AG08396 (cell line): ENCODE data around the gene FAM131C.
A peak's percentile ranks its signal among the peaks of the same experiment; 100 is the strongest.

Experiments
- DNase-seq: peaks from one replicate; pipeline ENCODE4 v3.0.0; 2012; ENCODE audit warnings: low spot score, mixed read lengths

FAM131C gene

DNA sequence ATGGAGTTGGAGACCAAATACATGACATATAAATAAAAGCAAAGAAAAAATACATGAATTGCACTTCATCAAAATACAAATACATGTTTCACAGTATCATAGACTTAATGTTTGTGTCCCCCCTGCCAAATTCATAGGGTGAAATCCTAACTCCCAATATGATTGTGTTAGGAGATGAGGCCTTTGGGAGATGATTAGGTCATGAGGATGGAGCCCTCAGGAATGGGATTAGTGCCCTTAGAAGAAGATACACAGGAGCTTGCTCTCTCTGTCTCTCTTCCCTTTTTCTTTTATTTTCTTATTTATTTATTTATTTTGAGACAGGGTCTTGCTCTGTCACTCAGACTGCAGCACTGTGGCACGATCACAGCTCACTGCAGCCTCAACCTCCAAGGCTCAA is 26.0 kb upstream of the FAM131C start:
- no peak for DNase-seq

DNA sequence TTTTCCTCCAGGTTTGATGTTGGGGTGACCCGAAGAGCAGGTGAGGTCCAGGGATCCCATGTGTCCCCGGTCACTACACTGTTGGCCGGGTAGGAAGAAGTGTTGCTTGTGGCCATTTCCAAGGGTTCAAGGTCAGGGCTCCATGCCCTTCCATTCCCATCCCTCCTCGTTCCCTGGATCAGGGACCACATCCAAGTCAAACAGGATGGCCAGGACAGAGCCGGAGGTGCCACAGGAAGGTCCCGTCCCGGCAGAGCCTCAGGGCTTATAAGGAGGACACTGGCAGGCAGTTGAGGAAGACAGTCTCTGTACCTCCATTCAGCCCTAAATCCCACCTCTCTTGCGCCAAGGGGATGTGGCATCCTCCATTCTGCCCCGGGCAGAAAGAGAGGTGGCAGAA is 22.0 kb upstream of the FAM131C start:
- no peak for DNase-seq

DNA sequence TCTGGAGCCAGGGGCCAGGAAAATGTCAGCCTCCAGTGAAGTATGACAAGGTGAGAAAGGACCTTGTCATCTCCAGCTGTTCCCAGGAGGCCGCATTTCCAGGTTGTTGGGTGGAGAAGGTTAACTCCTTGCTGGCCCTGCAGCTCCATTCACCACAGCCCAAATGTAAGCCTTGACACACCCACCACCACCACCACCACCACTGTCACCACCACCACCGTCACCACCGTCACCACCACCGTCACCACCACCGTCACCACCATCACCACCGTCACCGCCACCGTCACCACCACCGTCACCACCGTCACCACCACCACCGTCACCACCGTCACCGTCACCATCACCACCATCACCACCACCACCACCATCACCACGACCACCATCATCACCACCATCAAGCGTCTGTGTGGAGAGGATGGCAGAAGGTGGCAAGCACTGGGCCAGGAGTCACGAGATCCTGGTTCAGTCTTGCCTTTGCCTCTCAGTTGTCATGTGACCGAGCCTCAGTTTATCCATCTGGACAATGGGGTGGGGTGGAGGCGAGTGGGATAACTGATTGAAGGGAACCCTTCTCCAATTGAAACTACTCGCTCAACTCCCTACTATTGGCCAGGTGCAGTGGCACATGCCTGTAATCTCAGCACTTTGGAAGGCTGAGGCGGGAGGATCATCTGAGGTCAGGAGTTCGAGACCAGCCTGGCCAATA is 21.2 kb upstream of the FAM131C start:
- DNase-seq, result no peak

DNA sequence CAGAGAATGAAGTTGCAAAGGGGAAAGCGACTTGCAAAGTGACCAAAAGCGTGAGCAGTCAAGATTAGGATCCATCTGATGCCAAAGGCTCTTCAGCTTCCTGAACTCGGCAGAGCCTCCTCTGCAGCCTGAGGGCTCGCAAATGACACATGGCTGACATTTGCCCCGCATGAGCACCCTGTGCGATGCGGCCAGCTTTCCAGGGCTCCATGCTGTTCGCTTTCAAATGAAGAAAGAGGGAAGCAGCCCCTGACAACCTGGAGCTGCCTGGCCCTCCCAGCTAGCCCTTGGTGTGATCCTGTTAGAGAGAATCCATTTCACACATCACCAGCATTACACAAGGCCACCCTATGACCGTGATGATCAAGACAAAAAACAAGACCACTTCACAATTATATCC is 20.2 kb upstream of the FAM131C start:
- DNase-seq, result no peak

DNA sequence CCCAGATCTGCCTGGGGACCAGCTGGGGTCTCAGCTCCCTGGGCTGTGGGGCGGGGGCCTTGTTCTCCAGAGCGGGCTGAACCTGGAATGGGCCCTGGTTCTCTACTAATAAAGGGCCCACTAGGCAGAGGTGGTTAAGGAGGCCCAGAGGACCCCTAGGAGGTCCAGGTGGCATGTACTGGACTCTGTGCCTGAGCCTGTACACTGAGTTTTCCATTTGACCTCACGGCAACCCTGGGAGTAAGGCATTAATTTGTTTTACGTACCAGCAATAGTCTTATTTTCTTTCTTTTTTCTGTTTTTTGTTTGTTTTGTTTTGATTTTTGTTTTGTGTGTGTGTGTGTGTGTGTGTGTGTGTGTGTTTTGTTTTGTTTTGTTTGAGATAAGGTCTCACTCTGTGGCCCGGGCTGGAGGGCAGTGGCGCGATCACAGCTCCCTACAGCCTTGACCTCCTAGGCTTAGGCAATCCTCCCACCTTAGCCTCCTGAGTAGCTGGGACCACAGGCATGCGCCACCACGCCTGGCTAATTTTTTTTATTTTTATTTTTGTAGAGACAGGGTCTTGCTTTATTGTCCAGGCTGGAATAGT is 19.6 kb upstream of the FAM131C start:
- no peak for DNase-seq

DNA sequence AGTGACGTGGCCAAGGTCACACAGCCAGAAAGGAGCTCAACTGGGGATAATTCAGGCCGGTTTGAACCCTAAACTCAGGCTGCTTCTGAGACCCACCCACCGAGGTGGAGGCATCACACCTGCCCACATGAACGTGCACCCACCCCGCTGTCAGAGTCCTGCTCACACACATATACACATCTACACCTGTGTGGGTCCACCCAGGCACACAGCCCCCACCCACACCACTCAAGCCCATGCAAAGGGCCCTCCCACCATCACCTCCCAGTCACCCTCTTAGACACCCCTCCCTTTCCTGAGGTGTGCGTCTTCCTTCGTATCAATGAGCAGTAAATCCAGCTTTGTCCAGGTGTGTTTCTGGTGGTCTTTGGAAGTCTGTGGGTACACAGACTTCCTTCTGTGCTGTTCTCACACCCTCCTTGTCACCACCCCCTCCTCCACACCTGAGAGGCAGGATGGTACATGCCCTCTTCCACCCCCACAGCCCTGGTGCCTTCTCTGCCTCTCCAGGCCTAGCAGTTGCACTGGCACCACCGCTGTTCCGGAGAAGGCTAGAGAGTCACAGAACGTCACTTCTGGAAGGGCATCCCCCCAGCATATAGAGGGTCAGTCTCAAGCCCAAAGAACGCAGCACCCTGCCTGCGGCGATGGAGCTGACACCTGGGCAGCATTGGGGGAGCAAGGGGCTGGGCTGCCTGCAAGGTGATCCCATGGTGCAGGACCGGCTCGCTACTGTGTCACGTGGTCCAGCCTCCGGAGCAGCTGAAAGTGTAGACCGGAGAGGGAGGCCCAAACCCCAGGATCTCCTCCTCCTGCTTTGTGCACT is 18.9 kb upstream of the FAM131C start:
- no peak for DNase-seq

DNA sequence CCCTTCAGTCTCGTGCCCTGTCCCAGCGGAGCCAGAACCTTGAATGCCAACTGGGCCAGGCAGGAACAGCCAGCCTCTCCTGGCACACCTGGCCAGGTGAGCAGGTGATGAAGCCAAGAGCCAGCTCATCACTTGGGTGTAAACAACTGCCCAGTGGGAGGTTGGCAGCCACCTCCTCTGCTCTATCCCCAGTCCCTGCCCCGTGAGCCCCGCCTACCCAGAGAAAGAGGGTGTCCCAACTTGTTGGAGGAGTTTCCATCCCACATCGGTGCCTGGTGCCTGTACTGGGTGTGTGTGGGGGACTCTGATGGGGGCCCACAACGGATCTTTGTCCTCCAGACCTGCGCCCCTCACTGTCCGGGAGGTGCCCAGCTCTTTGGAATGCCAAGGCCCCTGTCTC is 17.8 kb upstream of the FAM131C start:
- DNase-seq, result no peak

DNA sequence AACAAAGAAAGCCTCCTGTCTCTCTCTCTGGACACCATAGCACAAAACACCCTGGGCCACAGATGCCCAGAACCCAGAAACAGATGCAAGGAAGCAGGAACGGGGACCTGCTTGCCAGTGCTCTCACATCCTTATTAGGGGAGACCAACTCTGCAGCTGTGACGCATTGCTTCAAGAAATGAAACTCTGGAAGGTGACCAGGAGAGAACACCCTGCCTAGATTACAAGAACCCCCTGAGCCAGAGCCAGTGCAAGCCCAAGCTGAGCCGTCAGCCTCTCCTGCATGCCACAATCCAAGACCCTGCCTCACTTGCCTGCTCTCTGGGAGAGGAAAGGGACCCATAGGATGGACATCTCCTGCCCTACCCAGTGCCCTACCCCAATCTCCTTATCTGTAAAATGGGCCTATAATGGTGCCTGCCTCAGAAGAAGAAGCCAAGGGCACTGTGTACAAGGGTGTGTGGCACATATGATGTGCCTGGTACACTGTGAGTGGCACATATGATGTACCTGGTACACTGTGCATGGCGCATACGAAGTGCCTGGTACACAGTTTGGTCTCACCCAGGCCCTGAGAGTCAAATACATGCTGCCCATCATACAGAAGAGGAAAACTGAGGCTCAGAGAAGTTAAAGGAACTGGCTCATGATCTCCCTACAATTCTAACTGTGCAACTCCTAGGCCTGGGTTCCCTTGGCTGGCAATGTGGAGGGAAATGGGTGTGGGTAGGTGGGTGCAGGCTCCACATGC is 16.8 kb upstream of the FAM131C start:
- no peak for DNase-seq

DNA sequence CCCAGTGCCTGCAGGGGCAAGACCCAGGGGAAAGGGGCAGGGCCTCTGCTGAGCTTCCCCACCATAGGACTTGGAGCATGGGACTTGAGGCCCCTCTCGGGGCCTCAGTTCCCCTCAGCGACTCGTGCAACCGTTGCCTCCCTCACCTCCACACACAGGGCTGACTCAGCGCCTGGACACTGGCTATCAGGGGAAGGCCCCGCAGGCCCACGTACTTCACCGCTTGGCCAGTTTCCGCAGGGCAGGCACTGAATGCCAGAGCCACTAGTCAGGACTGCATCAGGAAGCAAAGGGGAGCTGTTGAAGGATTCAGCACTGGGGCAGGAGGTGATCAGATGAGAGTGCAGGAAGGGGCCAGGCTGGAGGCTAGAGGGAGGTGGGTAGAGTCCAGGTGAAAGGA is 15.5 kb upstream of the FAM131C start:
- no peak for DNase-seq

DNA sequence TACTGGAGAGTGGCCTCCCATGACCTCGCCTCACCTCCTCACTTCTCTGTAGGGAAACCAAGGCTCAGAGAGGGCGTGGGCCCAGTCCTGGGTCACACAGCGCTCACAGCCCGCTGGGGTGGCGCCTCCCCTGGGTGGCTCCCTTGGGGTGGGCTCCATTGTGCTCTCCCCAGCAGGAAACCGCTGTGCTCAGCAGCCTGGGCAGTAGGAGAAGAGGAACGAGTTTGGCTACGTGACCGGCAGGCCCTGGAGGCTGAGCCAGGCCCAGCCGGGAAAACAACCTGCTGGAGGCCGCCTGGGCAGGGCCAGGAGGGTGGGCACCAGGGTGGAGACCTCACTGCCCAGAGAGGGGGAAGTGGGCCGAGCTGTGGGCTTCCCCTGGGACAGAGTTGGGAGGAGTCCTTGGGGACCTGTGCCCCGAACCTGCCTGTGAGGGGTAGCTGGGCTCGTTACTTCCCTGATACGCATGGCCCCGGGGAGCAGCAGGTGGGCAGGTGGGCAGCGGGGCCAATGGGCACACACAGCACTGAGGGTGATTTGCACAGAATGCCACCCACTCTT is 15.0 kb upstream of the FAM131C start:
- no peak for DNase-seq

DNA sequence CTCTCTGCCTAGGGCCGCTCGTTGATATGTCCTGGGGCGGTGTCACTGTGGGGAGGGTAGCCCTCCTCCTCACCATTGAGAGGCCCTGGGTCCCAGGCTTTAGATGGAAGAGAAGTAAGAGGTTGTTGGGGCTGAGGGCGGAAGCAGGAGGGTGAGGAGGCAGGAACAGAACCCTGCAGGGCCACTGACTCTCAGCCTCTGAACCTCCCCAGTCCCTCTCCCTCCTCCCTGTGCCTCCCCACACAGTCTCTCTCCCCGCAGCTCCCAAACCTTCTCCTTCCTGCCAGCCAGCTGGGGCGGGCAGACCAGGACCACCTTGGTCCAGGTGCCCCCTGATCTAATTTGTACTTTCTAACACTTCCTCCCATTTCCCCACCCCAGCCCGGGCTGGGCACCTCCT is 14.3 kb upstream of the FAM131C start:
- DNase-seq, result no peak

DNA sequence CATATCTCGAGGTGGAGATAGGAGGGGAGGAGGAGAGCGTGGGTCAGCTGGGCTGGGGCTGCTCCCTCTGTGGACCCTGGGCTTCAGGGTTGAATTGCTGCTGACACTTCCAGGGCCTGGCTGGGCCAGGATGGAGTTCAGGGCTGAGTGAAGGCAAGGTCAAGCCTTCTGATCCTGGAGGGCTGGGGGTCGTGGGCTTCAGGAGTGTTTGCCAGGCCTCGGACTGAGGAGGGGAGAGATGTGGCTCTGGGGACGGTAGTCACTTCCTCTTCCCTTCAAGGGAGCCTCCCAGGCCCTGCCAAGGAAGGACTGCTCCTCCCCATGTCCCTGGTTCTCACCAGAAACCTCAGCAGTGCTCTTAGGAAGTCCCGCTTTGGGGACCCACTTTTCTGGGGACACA is 12.1 kb upstream of the FAM131C start:
- no peak for DNase-seq

DNA sequence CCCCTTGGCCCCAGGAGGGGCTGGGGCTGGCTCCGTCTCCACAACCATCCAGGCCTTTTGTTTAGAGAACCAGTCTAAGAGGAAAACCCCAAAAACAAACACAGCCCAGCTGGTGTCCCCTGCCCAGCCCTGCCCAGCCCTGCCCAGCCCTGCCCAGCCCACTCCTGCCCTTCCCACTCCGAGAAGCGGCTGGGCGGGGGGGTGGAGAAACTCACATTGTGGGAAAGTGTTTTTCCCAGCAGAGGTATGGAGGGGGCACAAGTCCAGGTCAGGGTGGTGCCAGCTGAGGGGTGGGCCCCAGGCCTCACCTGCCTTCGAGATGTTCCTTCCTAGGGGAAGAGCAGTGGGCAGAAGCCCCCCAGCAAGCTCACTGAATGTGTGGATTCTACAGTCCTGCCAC is 10.0 kb upstream of the FAM131C start:
- no peak for DNase-seq

DNA sequence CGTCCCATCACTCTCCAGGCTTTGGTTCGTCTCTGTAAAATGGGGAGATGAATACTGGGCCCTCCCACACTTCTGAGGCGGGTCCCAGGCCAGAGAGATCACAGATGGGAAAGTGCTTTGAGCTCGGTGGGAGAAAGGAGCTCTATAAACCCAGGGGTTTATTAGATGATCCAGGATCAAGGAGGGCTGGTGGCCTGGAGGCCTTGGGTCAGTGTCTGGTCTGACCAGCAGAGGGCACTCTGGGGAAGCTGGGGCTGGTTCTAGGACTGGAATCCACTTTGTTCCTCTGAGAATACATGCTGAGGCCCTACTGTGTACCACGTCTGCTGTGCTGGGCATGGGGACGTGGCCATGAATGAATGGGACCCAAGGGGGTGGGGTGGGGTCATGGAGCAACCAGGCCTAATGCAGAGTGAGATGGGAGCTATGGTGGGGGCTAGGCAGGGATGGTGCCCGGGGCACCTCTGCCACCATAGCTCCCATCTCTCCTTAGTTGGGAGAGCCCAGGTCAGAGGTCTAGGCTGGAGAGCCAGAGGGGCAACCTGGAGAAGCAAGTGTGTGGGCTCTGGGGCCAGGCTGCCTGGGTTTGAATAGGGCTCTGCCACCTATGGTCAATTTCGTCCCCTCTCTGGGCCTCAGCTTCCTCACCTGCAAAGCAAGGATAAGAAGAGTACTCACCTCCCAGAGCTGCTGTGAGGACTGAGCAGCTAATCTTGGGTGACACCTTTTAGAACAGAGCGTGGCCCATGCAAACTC is 9.0 kb upstream of the FAM131C start:
- peak; percentile 82 for DNase-seq

DNA sequence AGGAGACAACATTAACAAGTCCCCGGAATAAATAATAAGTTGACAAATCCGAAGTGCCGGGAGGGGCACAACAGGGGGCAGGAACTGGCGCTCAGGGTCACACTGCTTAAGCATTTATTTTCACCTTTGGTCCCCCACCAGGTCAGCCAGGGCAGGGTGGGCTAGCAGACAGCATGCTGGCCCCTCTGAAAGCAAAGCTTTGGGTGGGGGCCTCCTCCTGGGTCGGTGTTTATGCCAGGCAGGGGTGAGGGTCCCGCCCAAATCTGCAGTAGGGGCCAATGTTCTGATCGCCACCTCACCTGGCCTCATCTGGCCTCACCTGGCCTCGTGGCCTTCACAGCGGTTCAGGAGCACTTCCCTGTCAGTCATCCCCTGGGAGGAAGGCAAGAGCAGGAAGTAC is 8.2 kb upstream of the FAM131C start:
- no peak for DNase-seq

DNA sequence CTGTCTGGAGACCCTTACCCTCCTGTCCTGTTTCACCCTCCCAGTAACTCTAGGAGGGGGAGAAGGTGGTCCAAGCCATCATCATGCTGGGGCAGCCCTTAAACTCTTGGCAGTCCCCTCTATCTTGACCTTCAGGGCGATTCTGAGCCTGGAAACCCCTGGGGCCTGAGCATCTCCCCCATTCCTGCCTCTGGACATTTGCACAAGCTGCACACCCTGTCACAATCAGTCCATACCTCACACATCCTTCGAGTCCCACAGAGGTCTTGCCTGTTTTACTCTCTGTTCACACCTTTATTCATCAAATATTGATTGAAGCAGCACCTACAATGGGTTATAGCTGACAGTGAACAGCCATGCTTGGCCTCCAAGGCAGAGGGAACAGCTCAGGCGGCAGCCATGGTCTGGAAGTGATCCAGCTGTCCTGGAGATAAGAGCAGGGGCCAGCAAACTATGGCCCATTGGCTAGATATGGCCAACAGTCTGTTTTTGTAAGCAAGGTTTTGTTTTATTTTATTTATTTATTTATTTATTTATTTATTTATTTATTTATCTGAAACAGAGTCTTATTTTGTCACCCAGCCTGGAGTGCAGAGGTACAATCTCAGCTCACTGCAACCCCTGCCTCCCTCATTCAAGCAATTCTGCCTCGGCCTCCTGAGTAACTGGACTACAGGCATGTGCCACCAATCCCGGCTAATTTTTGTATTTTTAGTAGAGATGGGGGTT is 7.1 kb upstream of the FAM131C start:
- no peak for DNase-seq

DNA sequence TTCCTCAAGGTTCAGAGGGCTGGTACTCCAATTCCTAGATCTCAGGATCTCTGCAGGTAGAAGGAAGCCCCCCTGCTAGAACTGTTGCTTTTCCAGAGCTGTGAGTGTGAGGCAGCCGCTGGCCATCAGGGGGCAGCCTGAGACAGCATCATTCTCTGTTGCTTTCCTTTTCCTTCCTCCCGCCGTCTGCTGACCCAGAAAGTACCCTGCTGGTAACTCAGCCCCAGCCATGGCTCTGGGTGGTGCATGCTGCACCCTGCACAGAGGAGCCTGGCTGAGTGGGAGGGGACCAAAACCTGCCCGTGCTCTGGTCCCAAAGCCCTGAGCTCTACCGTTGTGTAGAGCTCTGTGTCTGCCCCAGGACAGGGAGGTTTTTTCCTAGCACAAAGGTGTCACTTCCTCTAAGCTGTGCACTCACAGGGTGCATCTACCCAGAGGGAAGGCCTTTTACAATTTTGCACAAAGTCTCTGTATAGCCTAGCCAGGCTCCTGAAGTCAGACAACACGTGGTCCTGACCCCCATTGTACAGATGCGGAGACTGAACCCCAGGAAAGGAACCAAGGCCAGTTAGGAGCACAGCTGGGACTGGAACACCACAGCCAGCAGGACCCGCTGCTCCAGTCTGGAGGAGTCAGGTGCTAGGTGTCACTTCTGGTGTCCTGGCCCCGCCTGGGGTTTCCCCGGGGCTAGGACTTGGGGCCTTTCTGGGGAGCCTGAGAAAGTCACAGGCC is 5.6 kb upstream of the FAM131C start:
- DNase-seq, result peak; percentile 83

DNA sequence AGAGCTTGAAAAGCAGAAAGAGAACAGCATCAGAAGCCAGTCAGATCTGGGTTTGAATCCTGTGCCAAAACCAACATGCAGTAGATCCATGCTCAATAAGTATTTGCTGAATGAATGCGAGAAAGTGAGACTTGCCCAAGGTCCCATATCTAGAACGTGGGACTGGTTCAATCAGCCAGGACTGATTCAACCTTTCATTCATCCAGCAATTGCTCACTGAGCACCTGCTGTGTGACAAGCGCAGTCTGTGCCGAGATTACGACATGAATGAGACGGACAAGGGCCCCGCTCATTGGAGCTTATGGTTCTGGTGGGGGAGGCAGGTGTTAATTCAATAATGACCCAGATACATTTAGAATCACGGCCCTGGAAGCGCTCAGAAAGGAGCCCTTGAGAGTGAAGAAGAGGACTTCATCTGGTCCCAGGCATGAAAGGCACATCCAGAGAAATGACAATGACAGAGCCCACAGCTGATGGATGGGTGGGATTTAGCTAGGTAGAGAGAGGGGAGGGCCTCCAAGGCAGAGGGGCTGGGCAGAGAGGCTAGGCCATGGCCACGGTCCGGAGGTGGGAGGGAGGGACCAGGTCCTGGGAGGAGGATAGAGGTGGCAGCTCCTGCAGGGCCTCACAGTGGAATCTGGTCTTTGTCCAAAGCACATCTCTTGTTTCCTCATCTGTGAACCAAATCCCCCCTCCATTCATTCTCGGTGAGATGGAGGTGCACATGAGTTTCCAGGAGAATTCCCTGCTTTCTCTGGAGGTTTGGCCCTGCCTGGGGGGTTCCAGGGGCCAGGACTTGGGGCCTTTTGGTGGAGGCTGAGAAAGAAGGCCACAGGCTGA is 4.2 kb upstream of the FAM131C start:
- no peak for DNase-seq

DNA sequence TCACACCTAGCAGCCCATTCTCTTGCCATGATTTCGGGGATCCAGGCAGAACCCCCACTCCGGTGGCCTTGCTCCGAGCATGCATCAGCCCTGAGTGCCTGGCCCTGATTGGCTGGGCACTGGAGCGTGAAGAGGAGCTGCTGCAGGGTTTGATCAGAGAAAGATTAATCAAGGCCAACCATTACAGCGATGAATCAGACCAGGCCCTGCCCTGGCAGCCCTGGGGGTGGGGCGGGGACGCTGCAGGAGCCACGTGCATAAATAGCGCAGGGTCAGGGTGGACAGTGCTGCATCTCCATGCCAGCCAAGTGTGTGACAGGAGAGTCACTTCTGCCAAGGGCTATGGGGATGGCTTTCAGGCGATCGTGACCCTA is 3.4 kb upstream of the FAM131C start:
- no peak for DNase-seq
